GM18511 (cell line): ENCODE results near the gene BTAF1.
"Not testable (repeated sequence)": the region's sequence is repeated elsewhere in the genome, so short reads cannot be mapped to it uniquely, and the experiment has no call there.

ENCODE experiments used
- ATAC-seq: cut with Tn5 transposase; IDR thresholded peaks from one replicate; pipeline ENCODE4 v1.9.1; 2021; ENCODE audit warnings: mild to moderate bottlenecking, moderate library complexity; ENCODE audit not compliant: unreplicated experiment

The BTAF1 gene

GRCh38 chr10:91923371-91924211 is at the start of gene BTAF1:
Gene BTAF1, plus strand, starts transcription at chr10:91923770. Its CDS starts 307 bp downstream, at chr10:91924077.
- ATAC-seq = peak; percentile 99

DNA sequence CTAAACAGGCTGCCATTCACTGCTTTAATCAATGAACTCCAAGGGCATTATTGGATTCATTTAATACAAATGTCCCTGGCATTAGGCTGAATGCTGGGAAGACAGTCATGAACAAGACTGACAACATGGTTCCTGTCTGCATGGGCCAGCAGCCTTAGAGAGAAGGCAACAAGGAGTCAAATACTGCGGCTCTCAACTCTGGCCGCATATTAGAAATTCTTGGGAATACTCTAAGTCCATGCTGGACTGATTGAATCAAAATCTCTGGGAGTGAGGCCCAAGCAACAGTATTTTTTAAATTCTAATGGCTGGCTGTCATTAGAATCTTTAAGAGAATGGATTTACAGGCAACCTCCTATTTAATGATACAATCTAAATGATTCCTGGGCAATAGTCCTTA is 48.4 kb upstream of the BTAF1 start:
- no peak for ATAC-seq

- ATAC-seq = no peak
Observed at GRCh38 chr10:91875779-91876178, 47.8 kb upstream of the BTAF1 start.

DNA sequence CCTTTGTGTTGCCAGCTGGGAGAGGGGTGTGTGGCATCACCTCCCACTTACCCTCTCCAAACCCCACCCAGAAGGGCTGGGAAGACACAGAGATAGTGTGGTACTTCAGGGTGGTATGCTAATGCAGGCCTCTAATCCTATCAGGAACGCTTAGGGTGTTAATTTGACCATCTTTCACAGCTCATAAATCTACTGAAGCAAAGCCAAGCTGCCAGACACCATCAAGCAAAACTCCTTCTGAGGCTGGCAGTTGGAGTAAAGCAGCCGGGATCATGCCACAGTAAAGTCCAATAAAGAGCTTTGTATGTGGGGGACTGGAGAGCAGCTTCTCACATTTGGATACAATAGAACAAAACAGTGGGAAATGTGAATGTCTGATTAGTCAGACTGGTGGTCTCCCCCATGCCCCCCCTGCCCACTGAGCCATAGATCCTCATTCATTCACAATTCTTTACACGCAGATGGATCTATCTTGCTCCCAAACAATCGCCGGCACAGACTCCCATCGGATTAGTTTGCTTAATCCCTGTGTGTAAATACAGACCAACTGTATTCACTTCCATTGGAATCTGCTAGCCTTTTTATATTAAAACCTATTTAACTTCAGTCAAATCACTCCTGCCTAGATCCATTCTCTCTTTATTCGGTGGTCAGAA is 43.9 kb upstream of the BTAF1 start:
- ATAC-seq = no peak

- no peak for ATAC-seq
Observed at GRCh38 chr10:91880310-91880709, 43.3 kb upstream of the BTAF1 start.

DNA sequence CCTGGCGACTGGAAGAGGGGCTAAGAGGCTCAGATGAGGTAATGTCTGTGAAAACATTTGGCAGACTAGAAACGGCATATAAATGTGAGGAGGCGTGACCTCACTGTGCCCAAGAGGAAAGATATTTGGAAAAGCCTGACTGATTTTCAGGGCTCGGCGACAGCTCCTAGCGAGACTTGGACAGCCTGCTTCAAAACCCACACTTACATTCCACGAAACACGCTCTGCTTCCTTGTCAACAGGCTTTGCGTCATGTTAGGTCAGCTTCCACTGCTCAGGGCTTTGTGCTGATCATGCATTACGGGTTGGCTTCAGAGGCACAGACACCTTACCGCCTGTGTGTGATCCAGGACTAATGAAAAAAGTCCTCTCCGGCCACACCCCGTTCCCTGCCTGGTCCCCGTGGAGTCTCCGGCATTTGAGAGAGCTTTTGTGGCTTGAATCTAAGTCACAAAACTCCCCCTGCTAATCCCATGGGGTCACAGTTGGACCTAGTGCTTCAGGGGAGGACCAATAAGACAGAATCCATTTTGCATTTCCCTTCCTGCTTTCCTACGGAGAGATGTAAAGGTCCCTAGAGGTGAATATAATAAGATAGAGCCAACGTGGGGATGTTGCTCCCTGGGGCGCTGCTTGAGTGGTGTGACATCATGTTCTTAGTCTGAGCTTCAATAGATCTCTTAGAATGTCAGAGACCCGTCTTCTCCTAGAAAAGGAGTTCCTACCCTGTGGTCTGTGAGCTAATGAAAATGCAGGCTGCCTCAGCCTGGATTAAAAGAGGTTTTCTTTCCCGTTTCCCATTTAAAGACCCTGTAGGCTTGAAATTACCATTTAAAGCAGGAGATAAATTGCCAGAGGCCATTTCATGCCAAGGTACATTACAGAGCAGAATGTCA is 39.8 kb upstream of the BTAF1 start:
- no peak for ATAC-seq

DNA sequence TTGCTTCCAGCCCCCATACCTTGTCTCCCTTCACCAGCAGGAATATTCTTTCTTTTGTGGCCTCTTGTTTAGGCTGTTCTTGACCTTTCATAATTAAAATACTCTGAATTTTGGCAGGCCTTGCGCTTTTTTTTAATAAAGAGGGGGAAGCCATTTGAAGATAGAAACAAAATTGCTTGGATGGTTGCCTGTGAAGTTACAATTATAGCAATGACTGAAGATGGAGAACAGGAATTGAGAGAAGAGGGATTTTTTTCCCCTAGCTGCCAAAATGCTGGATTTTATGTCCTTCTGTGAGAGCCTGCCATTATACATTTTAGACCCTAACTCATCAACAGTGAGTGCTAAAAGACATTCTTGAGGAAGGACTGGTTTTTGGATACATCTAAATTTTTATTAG is 39.0 kb upstream of the BTAF1 start:
- no peak for ATAC-seq

DNA sequence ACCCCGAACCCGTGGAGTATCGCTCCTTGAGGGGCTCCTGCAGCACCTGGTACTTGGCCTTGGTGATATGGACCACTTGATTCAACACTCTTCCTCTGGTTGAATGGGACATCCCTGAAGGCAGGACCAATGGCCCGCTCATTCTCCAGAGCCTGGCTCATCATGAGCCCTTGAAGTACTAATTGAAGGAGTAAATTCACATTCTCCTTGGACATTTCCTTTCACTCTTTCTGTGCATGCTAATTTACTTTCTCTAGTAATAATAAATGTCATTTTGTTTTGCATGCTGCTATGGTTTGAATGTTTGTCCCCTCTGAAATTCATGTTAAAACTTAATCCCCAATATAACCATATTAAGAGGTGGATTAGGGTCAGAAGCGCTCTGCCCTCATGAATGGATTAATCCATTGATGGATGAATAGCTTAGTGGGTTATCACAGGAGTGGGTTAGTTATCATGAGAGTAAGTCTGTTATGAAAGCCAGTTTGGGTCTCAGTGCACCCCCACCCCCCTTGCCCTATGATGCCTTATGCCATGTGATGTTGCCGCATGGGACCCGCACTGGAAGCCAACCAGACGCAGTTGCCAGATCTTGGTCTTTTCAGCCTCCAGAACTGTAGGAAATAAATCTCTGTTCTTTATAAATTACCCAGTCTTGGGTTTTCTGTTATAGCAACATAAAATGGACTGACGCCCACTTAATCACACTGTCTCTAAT is 38.0 kb upstream of the BTAF1 start:
- no peak for ATAC-seq

GRCh38 chr10:91886954-91887271 is 36.7 kb upstream of the BTAF1 start:
- ATAC-seq = no peak

DNA sequence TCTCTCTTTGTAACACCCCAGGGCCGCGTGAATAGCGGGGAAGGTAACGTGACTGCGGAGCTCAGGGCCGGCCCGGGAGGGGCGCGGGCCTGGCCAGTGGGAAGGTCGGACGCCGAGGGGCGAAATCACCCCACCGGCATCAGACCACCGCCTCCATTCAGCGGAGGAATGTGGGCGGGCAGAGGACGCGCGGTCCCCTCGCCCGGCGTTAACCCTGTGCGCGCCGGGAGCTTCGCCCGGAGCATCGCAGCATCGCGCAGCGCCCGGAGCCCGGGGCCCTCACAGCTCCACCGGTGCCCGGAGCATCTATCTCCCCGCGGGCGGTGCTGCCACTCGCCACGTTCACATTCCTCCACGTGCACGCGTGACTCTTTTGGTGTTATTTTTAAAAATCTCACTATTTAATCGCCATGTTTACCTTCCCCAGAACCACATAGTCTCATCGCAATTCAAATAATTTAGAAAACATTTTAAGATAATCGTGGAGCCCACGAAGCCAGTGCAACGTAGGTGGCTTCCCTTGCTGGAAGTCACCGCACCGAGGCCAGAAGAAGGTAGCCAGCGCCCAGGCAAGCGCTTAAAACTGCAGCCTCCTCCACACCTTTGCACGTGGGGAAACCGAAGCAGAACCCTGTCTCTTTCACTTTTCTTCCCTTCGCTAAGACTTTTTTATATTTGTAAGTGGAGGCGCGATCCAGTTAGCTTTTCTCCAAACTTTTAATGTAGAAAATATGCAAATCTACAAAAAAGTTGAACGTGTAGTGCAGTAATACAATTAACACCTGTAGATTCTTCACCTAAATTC is 36.1 kb upstream of the BTAF1 start:
- no peak for ATAC-seq

- ATAC-seq = no peak
Observed at GRCh38 chr10:91891125-91892001, 32.2 kb upstream of the BTAF1 start.

DNA sequence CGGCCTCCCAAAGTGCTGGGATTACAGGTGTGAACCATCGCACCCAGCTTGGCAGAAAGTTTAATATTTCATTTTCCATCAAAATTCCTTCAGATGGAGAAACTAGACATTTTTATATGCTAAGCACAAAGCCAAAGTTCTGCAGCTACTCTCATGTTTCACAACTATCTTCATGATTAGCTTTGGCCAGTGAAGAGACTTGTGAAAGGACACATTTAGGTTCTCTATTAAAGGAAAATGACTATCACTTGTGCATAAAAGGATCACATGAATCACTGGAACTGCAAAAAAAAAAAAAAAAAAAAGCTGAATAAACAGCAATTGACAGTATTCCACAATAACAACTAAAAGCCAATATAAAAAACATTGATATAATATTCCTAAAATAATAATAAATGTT is 30.5 kb upstream of the BTAF1 start:
- ATAC-seq = no peak

DNA sequence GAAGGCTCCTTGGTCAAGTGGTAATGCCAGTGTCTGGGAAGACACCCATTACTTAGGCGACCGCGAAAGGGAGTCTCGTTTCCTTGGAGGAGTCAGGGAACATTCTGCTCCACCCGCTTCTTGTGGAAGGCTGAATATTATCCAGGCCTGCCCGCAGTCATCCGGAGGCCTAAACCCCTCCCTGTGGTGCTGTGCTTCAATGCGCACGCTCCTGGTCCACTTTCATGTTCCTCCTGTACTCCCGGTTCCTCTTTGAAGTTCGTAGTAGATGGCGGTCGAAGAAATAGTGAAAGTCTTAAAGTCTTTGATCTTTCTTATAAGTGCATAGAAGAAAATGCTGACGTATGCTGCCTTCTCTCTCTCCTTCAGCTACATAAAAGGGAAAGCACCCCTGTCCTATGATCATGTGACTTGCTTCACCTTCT is 29.3 kb upstream of the BTAF1 start:
- not testable (repeated sequence) for ATAC-seq

- no peak for ATAC-seq
Observed at GRCh38 chr10:91896212-91896756, 27.3 kb upstream of the BTAF1 start.

DNA sequence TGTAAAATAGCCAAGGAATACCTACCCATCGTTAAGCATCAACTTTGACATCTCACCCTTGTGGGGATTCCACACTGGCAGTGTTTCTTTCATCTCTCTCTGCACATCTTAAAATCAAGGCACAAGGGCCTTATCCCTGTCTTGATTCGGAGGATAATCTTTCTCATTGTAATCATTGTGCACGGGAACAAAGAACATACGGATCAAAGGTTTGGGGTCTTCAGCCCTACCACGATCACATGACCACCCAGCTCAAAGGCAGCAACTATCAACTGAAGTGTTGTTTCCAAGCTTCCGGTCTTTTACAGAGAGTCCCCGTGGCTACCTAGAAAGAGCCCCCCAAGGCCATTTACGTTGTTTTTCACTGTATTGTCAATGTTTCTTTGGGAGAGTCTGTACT is 26.1 kb upstream of the BTAF1 start:
- no peak for ATAC-seq

DNA sequence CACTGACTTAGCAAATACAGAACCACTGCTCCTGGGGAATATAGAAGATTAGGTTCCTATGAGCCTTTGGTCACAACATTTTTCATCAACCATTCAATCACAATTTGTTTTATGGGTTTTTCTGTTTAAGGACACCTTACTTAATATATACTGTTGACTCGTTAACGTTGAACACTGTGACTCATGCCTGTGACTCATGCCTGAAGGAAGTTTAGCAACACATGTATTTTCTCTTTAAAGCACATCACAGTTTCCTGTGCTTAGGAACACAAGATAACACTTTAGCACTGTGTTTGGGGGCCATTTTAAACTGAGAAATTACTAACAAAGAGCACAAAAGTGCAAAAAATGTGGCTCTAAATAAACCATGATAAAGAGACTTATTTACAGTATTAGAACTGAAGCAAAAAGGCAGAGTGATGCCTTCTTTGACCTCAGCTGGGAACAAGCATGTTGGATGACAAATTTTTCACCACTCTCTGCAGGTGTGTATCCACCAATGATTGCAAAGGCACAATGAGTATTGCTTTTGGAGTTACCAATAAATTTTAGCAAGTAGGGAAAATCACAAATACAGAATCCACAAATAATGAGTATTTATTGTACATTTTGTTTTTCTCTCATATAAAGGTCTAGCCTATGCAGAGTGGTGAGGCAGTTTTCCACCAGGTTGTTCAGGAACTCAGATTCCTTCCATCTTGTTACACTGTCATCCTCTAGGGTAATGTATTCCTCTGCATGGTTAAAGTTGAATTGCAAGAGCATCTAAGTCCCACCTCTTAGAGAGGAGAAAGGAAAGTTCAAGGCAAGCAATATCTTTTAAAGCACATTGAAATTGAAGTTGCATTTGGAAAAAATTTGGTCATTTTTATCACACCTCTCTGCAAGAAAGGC is 21.5 kb upstream of the BTAF1 start:
- no peak for ATAC-seq

- no peak for ATAC-seq
Observed at GRCh38 chr10:91907033-91907594, 16.5 kb upstream of the BTAF1 start.
